Sigmoid colon (tissue), 4 donors: Measurements from ENCODE around the gene ZNF200.
"Not testable (repeated sequence)": the region's sequence is repeated elsewhere in the genome, so short reads cannot be mapped to it uniquely, and the experiment has no call there.

Source experiments
- CTCF ChIP-seq, 4 experiments: fragments of 450-650 bp in 3 of 4; fragments of 200-600 bp in 1 of 4; IDR thresholded peaks; one replicate each; pipeline ENCODE4 v1.5.1; 2016 to 2019; ENCODE audit warnings: antibody characterized with exemption in 4 of 4, mild to moderate bottlenecking in 3 of 4, moderate library complexity in 2 of 4
- EP300 ChIP-seq, 4 donors: sonication (generic); formaldehyde crosslinking; IDR thresholded peaks; one replicate each; pipeline ENCODE4 v1.6.1; 2017; ENCODE audit warnings: antibody characterized with exemption in 4 of 4
- POLR2A ChIP-seq, 2 donors: fragments of 450-650 bp; IDR thresholded peaks; one replicate each; pipeline ENCODE4 v1.6.1; 2016; ENCODE audit warnings: antibody characterized with exemption in 2 of 2, mild to moderate bottlenecking in 2 of 2, moderate library complexity in 2 of 2
- POLR2AphosphoS5 ChIP-seq, 4 donors: sonication (generic); formaldehyde crosslinking; IDR thresholded peaks; one replicate each; pipeline ENCODE4 v1.6.1; 2017; ENCODE audit warnings: antibody characterized with exemption in 4 of 4

- TF ChIP-seq EP300, POLR2A, CTCF, POLR2AphosphoS5 (IDR thresholded peaks at IDR 0.05): not testable (repeated sequence)
These were observed 37.1 kb downstream of the ZNF200 start for GRCh38 chr16:3197694-3198333.
